B cell (primary cell): ENCODE data around the gene B4GALNT1. TPM values are rescaled to one million over a fixed set of nuclear protein-coding genes. Genes with fewer than 3 reads are reported as not detected.
A peak's percentile ranks its signal among the peaks of the same experiment; 100 is the strongest.

Source experiments
- ATAC-seq: fragments of 200-7000 bp; cut with Tn5 transposase; one replicate; pipeline ENCODE4 v1.10.0; 2021; ENCODE audit warnings: low read depth, mild to moderate bottlenecking, moderate number of reproducible peaks, moderate library complexity
- CTCF ChIA-PET: fragments of 350-600 bp; sonication (Branson Sonifier 250); formaldehyde crosslinking; loops from one replicate; lab custom pipeline; 2021; ENCODE audit warnings: antibody characterized with exemption, inconsistent platforms; lab: Charles Lee
- POLR2A ChIA-PET: fragments of 350-600 bp; sonication (Branson Sonifier 250); formaldehyde crosslinking; loops from one replicate; lab custom pipeline; 2021; ENCODE audit warnings: antibody characterized with exemption; lab: Charles Lee
- DNase-seq: peaks from one replicate; pipeline ENCODE4 v3.0.0; 2013
- H2AFZ ChIP-seq: 2 replicates; pipeline ENCODE4 v1.6.1; 2012; ENCODE audit warnings: mild to moderate bottlenecking, low read depth, low read length; ENCODE audit not compliant: insufficient read depth, poor library complexity, severe bottlenecking
- H3K27ac ChIP-seq, 2 donors: 1 replicate in 1 of 2; 2 replicates in 1 of 2; pipeline ENCODE4 v1.5.1; 2012 to 2013; ENCODE audit warnings: low read length in 2 of 2, mild to moderate bottlenecking in 2 of 2, moderate library complexity in 1 of 2
- H3K27me3 ChIP-seq, 4 experiments: fragments of 200-600 bp in 1 of 4; sonication (generic) in 1 of 4; replicated peaks in 1 of 4; 1 replicate in 2 of 4; 2 replicates in 2 of 4; pipeline versions ENCODE4 v1.6.1 to v1.7.0; 2013 to 2016; ENCODE audit warnings: low read length in 3 of 4, mild to moderate bottlenecking in 2 of 4, mixed read lengths in 1 of 4, moderate library complexity in 1 of 4; ENCODE audit not compliant: insufficient read depth in 4 of 4, control insufficient read depth in 3 of 4; ENCODE audit errors: control extremely low read depth in 1 of 4
- H3K36me3 ChIP-seq, 2 experiments: replicated peaks in 1 of 2; 1 replicate in 1 of 2; 2 replicates in 1 of 2; pipeline versions ENCODE4 v1.6.1 to v1.7.1; 2013; ENCODE audit warnings: low read length in 1 of 2; ENCODE audit not compliant: insufficient read depth in 2 of 2, control insufficient read depth in 1 of 2; ENCODE audit errors: control extremely low read depth in 1 of 2, extremely low read depth in 1 of 2
- H3K4me1 ChIP-seq, 2 donors: fragments of 200-600 bp in 1 of 2; sonication (generic) in 1 of 2; 1 replicate in 1 of 2; 2 replicates in 1 of 2; pipeline versions ENCODE4 v1.5.1 to v1.6.1; 2013 to 2017; ENCODE audit warnings: low read length in 2 of 2; ENCODE audit not compliant: control insufficient read depth in 2 of 2, insufficient read depth in 2 of 2
- H3K4me2 ChIP-seq: replicated peaks from 2 replicates; pipeline ENCODE3; 2012; ENCODE audit warnings: mild to moderate bottlenecking, low read depth, low read length; ENCODE audit not compliant: poor library complexity, severe bottlenecking
- H3K4me3 ChIP-seq, 5 experiments: fragments of 200-600 bp in 1 of 5; sonication (generic) in 1 of 5; 1 replicate in 3 of 5; 2 replicates in 2 of 5; pipeline versions ENCODE4 v1.5.1 to v1.7.0; 2011 to 2016; ENCODE audit warnings: low read length in 4 of 5, mild to moderate bottlenecking in 4 of 5, low read depth in 2 of 5, control low read depth in 1 of 5, moderate library complexity in 1 of 5; ENCODE audit not compliant: insufficient read depth in 1 of 5; ENCODE audit errors: control extremely low read depth in 1 of 5, extremely low read depth in 1 of 5
- H3K79me2 ChIP-seq: fragments of 200-600 bp; sonication (generic); one replicate; pipeline ENCODE4 v1.6.0; 2016; ENCODE audit warnings: low read length; ENCODE audit not compliant: control insufficient read depth, insufficient read depth
- H3K9ac ChIP-seq: fragments of 200-600 bp; sonication (generic); 2 replicates; pipeline ENCODE4 v1.6.1; 2017; ENCODE audit warnings: mild to moderate bottlenecking, low read length, moderate library complexity
- H3K9me3 ChIP-seq, 3 donors: one replicate each; pipeline versions ENCODE4 v1.6.1 to v1.7.1; 2013; ENCODE audit warnings: low read length in 2 of 3; ENCODE audit not compliant: control insufficient read depth in 2 of 3, insufficient read depth in 1 of 3; ENCODE audit errors: control extremely low read depth in 1 of 3
- H4K20me1 ChIP-seq: 2 replicates; pipeline ENCODE4 v1.6.0; 2012; ENCODE audit warnings: mild to moderate bottlenecking, low read length; ENCODE audit not compliant: insufficient read depth, control insufficient read depth, poor library complexity, severe bottlenecking
- H3K27ac Mint-ChIP-seq: one replicate; pipeline ENCODE4 v1.8.0; 2021; ENCODE audit warnings: mixed read lengths
- H3K27me3 Mint-ChIP-seq: one replicate; pipeline ENCODE4 v1.8.0; 2021; ENCODE audit warnings: mixed read lengths
- H3K4me1 Mint-ChIP-seq: one replicate; pipeline ENCODE4 v1.8.0; 2021; ENCODE audit warnings: mixed read lengths
- H3K4me3 Mint-ChIP-seq: one replicate; pipeline ENCODE4 v1.8.0; 2021; ENCODE audit warnings: mixed read lengths
- H3K9me3 Mint-ChIP-seq: one replicate; pipeline ENCODE4 v1.8.0; 2022; ENCODE audit warnings: mixed read lengths; ENCODE audit not compliant: insufficient read depth
- CTCF ChIP-seq: fragments of 200-600 bp; IDR thresholded peaks from one replicate; pipeline ENCODE4 v1.8.0; 2022; ENCODE audit warnings: antibody characterized with exemption, mild to moderate bottlenecking
- EZH2 ChIP-seq: IDR thresholded peaks from 2 replicates; pipeline ENCODE4 v1.6.1; 2012; ENCODE audit warnings: borderline replicate concordance, low read depth, mild to moderate bottlenecking, moderate library complexity, low read length; ENCODE audit not compliant: insufficient read depth, poor library complexity, severe bottlenecking
- WGBS: methylation state at CpG from one replicate; pipeline ENCODE4 v1.1.5; 2013; ENCODE audit warnings: missing lambda C conversion rate; ENCODE audit not compliant: insufficient coverage; 5-methylcytosine and 5-hydroxymethylcytosine counted together
- intact Hi-C: fragments of 100-400 bp; cut with micrococcal nuclease; formaldehyde crosslinking; loops from one replicate; pipeline ENCODE4 v1.10.0; 2022
- polyA plus RNA-seq: library from polyadenylated mRNA; depleted of rRNA; stranded (reverse); fragments of >200 nt; gene quantifications from 2 replicates; pipeline ENCODE4 v1.2.3, GENCODE V29; 2012
- total RNA-seq, 2 donors: library from RNA; stranded (reverse); fragments of 120-200 nt in 1 of 2; gene quantifications; 1 replicate in 1 of 2; 2 replicates in 1 of 2; pipeline versions ENCODE4 v1.2.3 to v1.2.4, GENCODE V29; 2013 to 2022

B4GALNT1 gene
- total and polyA plus RNA-seq, 2 donors (not counting 1 experiment from before 2014, with no cell fraction given): 0.04 to 0.22 TPM

- H3K4me1 Mint-ChIP-seq: peaks cover 44% of the 10 kb centered on the region
- CTCF ChIA-PET: interaction anchor here (0.5 to 5.1 kb wide), 18 partner anchors 8 to 165 kb away, joined by 3 to 122 read pairs (median 4); partner anchors contain the start of genes ARHGAP9 and B4GALNT1
- peak overlapping the region; percentile 58 for H2AFZ ChIP-seq
Measured at GRCh38 chr12:57620245-57620935, 12.6 kb downstream of the B4GALNT1 start.

More at GRCh38 chr12:57620245-57620935, 12.6 kb downstream of the B4GALNT1 start:
- DNase-seq (no peak), ATAC-seq (no peak)
- peak overlapping the region in 1 of 5 experiments; percentile 48 for H3K4me3 ChIP-seq
- peak overlapping the region; percentile 85 for H3K4me3 Mint-ChIP-seq
- H3K4me2 ChIP-seq: peak overlapping the region; percentile 92
- peaks cover 84% of the 10 kb centered on the region for H3K27me3 Mint-ChIP-seq
- H3K9me3 Mint-ChIP-seq: no peaks in the 10 kb centered on the region
- no peaks in the 10 kb centered on the region for H3K36me3 ChIP-seq
- H3K9ac ChIP-seq: peak overlapping the region; percentile 56
- POLR2A ChIA-PET: interaction anchor here (0.6 kb wide), 1 partner anchor 10 kb away, joined by 3 read pairs; no protein-coding TSS in a partner anchor
- peaks cover 0 to 18% (median 0%) of the 10 kb centered on the region in 3 donors for H3K9me3 ChIP-seq
- peaks cover 0 to 87% (median 59%) of the 10 kb centered on the region in 4 experiments for H3K27me3 ChIP-seq
- peaks cover 33 to 50% of the 10 kb centered on the region in 2 donors for H3K4me1 ChIP-seq
- 18% methylated on average over 10 of the region's 13 CpGs for WGBS
- intact Hi-C loops: loop anchor here (5.0 kb wide), 2 partner anchors 98 to 143 kb away; partner anchors contain the start of genes ARHGAP9, DDIT3 and MBD6
- H3K27ac ChIP-seq: no peak overlapping the region
- no peak for TF ChIP-seq CTCF
- TF ChIP-seq EZH2: peak; percentile 53
- no peaks in the 10 kb centered on the region for H3K79me2 ChIP-seq
- peaks cover 7% of the 10 kb centered on the region for H4K20me1 ChIP-seq
- peak overlapping the region; percentile 37 for H3K27ac Mint-ChIP-seq
